Calu3 (cell line): Measurements from ENCODE around the gene GAB3. TPM values are rescaled to one million over a fixed set of nuclear protein-coding genes. Genes with fewer than 3 reads are reported as not detected.

ENCODE experiments used
- BruUV-seq: library from RNA; stranded (reverse); fragments of 400-500 nt; replicated peaks from 2 replicates; lab custom pipeline; 2021; lab: Mats Ljungman, UMichigan
- CTCF ChIA-PET: fragments of 300-600 bp; sonication (Branson Sonifier 250); formaldehyde crosslinking; loops from one replicate; lab custom pipeline; 2022; ENCODE audit warnings: antibody characterized with exemption; lab: Charles Lee
- DNase-seq: peaks from one replicate; pipeline ENCODE4 v3.0.0; 2022
- H3K27ac Mint-ChIP-seq: one replicate; pipeline ENCODE4 v1.8.0; 2022; ENCODE audit warnings: mixed read lengths; ENCODE audit not compliant: unreplicated experiment
- H3K27me3 Mint-ChIP-seq: one replicate; pipeline ENCODE4 v1.8.0; 2022; ENCODE audit warnings: mixed read lengths; ENCODE audit not compliant: unreplicated experiment
- H3K36me3 Mint-ChIP-seq: one replicate; pipeline ENCODE4 v1.8.0; 2022; ENCODE audit warnings: mild to moderate bottlenecking, moderate library complexity, mixed read lengths; ENCODE audit not compliant: insufficient read depth, unreplicated experiment
- H3K4me1 Mint-ChIP-seq: one replicate; pipeline ENCODE4 v1.8.0; 2022; ENCODE audit warnings: mild to moderate bottlenecking, low read depth, mixed read lengths; ENCODE audit not compliant: unreplicated experiment
- H3K4me3 Mint-ChIP-seq: one replicate; pipeline ENCODE4 v1.8.0; 2022; ENCODE audit warnings: mild to moderate bottlenecking, low read depth, moderate library complexity, mixed read lengths; ENCODE audit not compliant: unreplicated experiment
- H3K9me3 Mint-ChIP-seq: one replicate; pipeline ENCODE4 v1.8.0; 2022; ENCODE audit warnings: low read depth, mixed read lengths; ENCODE audit not compliant: unreplicated experiment
- CTCF ChIP-seq: fragments of 200-600 bp; IDR thresholded peaks from one replicate; pipeline ENCODE4 v1.8.0; 2022; ENCODE audit warnings: antibody characterized with exemption; ENCODE audit not compliant: unreplicated experiment
- intact Hi-C: fragments of 100-400 bp; cut with micrococcal nuclease; formaldehyde crosslinking; loops from one replicate; pipeline ENCODE4 v1.10.0; 2022; ENCODE audit not compliant: unreplicated experiment
- total RNA-seq: library from RNA; stranded (reverse); gene quantifications from 2 replicates; pipeline ENCODE4 v1.2.3, GENCODE V29; 2022

GAB3 gene
- total RNA-seq, 1 experiment from 2014 or later: not detected

GRCh38 chrX:154784149-154784995, 33.5 kb upstream of the GAB3 start:
- peaks cover 8% of the 10 kb centered on the region for H3K36me3 Mint-ChIP-seq

GRCh38 chrX:154780968-154781367, 30.1 kb upstream of the GAB3 start:
- CTCF ChIA-PET: no interaction called here
- no TSS peak for BruUV-seq

More at GRCh38 chrX:154784149-154784995, 33.5 kb upstream of the GAB3 start:
- no peak overlapping the region for H3K4me3 Mint-ChIP-seq
- no peak for TF ChIP-seq CTCF
- no peaks in the 10 kb centered on the region for H3K9me3 Mint-ChIP-seq
- no peak for DNase-seq
- intact Hi-C loops: no loop called here
- H3K4me1 Mint-ChIP-seq: no peaks in the 10 kb centered on the region
- H3K27ac Mint-ChIP-seq: no peak overlapping the region
- no TSS peak for BruUV-seq
- CTCF ChIA-PET: no interaction called here
- peaks cover 77% of the 10 kb centered on the region for H3K27me3 Mint-ChIP-seq

GRCh38 chrX:154779261-154779660, 28.4 kb upstream of the GAB3 start:
- Mint-ChIP-seq H3K27ac (no peak overlapping the region), H3K4me3 (no peak overlapping the region), H3K27me3 (peaks cover 29% of the 10 kb centered on the region), H3K9me3 (no peaks in the 10 kb centered on the region), H3K4me1 (no peaks in the 10 kb centered on the region), H3K36me3 (peaks cover 17% of the 10 kb centered on the region)
- CTCF ChIA-PET: interaction anchor here (0.6 kb wide), 1 partner anchor 10 kb away, joined by 3 read pairs; no protein-coding TSS in a partner anchor
- BruUV-seq: no TSS peak
- intact Hi-C loops: no loop called here
- DNase-seq: no peak
- TF ChIP-seq CTCF: no peak

More at GRCh38 chrX:154780968-154781367, 30.1 kb upstream of the GAB3 start:
- no peak overlapping the region for H3K27ac Mint-ChIP-seq
- H3K4me3 Mint-ChIP-seq: no peak overlapping the region
- peaks cover 17% of the 10 kb centered on the region for H3K36me3 Mint-ChIP-seq
- no peaks in the 10 kb centered on the region for H3K4me1 Mint-ChIP-seq
- intact Hi-C loops: no loop called here
- no peaks in the 10 kb centered on the region for H3K9me3 Mint-ChIP-seq
- no peak for TF ChIP-seq CTCF
- peaks cover 46% of the 10 kb centered on the region for H3K27me3 Mint-ChIP-seq
- no peak for DNase-seq

- Mint-ChIP-seq H3K27ac (no peak overlapping the region), H3K9me3 (no peaks in the 10 kb centered on the region), H3K36me3 (peaks cover 26% of the 10 kb centered on the region), H3K27me3 (peaks cover 3% of the 10 kb centered on the region), H3K4me3 (no peak overlapping the region), H3K4me1 (no peaks in the 10 kb centered on the region)
- BruUV-seq: no TSS peak
- no peak for TF ChIP-seq CTCF
- CTCF ChIA-PET: no interaction called here
- intact Hi-C loops: no loop called here
- DNase-seq: no peak
Measured at GRCh38 chrX:154776753-154777152, 25.9 kb upstream of the GAB3 start.
